Stomach (tissue), 9 donors: ENCODE measurements around the gene CKAP5. TPM values are rescaled to one million over a fixed set of nuclear protein-coding genes. Genes with fewer than 3 reads are reported as not detected.

Source experiments
- DNase-seq, 2 donors: peaks; one replicate each; pipeline versions ENCODE4 v3.0.0 to v3.0.0-alpha.2; 2013 to 2019
- H3K27ac ChIP-seq, 5 donors: fragments of 200-600 bp in 4 of 5; sonication (generic) in 4 of 5; one replicate each; pipeline ENCODE4 v1.5.1; 2013 to 2019; ENCODE audit warnings: mild to moderate bottlenecking in 1 of 5, moderate library complexity in 1 of 5
- H3K27me3 ChIP-seq, 3 donors: fragments of 200-600 bp; sonication (generic); one replicate each; pipeline ENCODE4 v1.5.1; 2017 to 2019; ENCODE audit warnings: mixed run types in 1 of 3
- H3K36me3 ChIP-seq, 4 donors: fragments of 200-600 bp; sonication (generic); 1 replicate in 3 of 4; 2 replicates in 1 of 4; pipeline ENCODE4 v1.5.1; 2016 to 2019
- H3K4me1 ChIP-seq, 4 donors: fragments of 200-600 bp; sonication (generic); one replicate each; pipeline ENCODE4 v1.5.1; 2016 to 2019
- H3K4me3 ChIP-seq, 4 donors: fragments of 200-600 bp; sonication (generic) in 3 of 4; one replicate each; pipeline ENCODE4 v1.5.1; 2016 to 2019; ENCODE audit warnings: mild to moderate bottlenecking in 1 of 4
- H3K9me3 ChIP-seq, 4 donors: fragments of 200-600 bp; sonication (generic); one replicate each; pipeline ENCODE4 v1.5.1; 2016 to 2019
- EP300 ChIP-seq: sonication (generic); formaldehyde crosslinking; IDR thresholded peaks from one replicate; pipeline ENCODE4 v1.6.1; 2017; ENCODE audit warnings: antibody characterized with exemption
- POLR2A ChIP-seq, 4 donors: fragments of 450-650 bp; IDR thresholded peaks; one replicate each; pipeline ENCODE4 v1.6.1; 2016; ENCODE audit warnings: antibody characterized with exemption in 4 of 4, control low read depth in 2 of 4, mild to moderate bottlenecking in 1 of 4, moderate library complexity in 1 of 4
- POLR2AphosphoS5 ChIP-seq, 3 donors: sonication (generic); formaldehyde crosslinking; IDR thresholded peaks; one replicate each; pipeline ENCODE4 v1.6.1; 2016; ENCODE audit warnings: antibody characterized with exemption in 3 of 3
- WGBS, 5 donors: extraction: QIAGEN DNeasy Blood & Tissue Kit in 3 of 5; methylation state at CpG; one replicate each; pipeline versions ENCODE4 v1.1.5 to v1.1.7; 2013 to 2018; 5-methylcytosine and 5-hydroxymethylcytosine counted together
- intact Hi-C: fragments of 100-400 bp; cut with DNase I; formaldehyde crosslinking; loops from one replicate; pipeline ENCODE4 v1.15.1; 2023; ENCODE audit warnings: low total_unique reads
- polyA plus RNA-seq, 3 donors: library from polyadenylated mRNA; stranded (reverse); fragments of 200-250 nt; gene quantifications; one replicate each; pipeline ENCODE4 v1.2.3, GENCODE V29; 2013
- total RNA-seq, 5 donors: library from RNA; depleted of rRNA; stranded (reverse); fragments of >200 nt; gene quantifications; one replicate each; pipeline versions ENCODE4 v1.1.0 to v1.2.3, GENCODE V29; 2014 to 2016
- TF ChIP-seq, protein P1 (sequence below), 7 experiments: fragments of 450-650 bp in 4 of 7; fragments of 200-600 bp in 3 of 7; sonication (generic) in 3 of 7; IDR thresholded peaks; one replicate each; pipeline ENCODE4 v1.5.1; 2016 to 2019; ENCODE audit warnings: antibody characterized with exemption in 7 of 7, control low read depth in 2 of 7, mild to moderate bottlenecking in 1 of 7
- donor health status: healthy with polysubstance abuse.
- donor health status: Bipolar disorder and iron deficiency.
- donor health status: healthy.

CKAP5 gene
- total and polyA plus RNA-seq, 8 donors, result 7.3 to 327 (median 45.8) TPM

DNA sequence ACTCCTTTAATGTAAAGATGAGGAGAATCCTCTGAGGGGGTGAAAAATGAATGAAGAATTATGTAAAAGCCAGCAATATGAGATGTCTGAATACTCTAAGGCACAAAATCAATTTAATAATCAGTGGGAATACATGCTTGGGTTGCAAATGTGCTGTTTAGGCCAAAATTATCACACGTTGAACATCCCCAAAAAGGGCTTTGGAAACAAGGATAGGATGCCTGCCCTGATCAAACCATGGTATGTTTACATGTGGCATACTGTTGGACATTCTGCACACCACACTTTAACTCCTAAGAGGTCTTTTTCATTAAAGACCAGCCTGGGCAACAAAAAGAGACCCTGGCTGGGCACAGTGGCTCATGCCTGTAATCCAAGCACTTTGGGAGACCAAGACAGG is 100.8 kb downstream of the CKAP5 start:
- H3K27ac ChIP-seq, result no peak overlapping the region
- H3K4me3 ChIP-seq, result no peak overlapping the region
- 81 to 91% (median 84%) methylated on average over 1 of the region's 1 CpG for WGBS, 5 donors
- TF ChIP-seq POLR2A (IDR thresholded peaks at IDR 0.05) (no peak), POLR2AphosphoS5 (IDR thresholded peaks at IDR 0.05) (no peak), EP300 (no peak)
- TF ChIP-seq, protein P1, sequence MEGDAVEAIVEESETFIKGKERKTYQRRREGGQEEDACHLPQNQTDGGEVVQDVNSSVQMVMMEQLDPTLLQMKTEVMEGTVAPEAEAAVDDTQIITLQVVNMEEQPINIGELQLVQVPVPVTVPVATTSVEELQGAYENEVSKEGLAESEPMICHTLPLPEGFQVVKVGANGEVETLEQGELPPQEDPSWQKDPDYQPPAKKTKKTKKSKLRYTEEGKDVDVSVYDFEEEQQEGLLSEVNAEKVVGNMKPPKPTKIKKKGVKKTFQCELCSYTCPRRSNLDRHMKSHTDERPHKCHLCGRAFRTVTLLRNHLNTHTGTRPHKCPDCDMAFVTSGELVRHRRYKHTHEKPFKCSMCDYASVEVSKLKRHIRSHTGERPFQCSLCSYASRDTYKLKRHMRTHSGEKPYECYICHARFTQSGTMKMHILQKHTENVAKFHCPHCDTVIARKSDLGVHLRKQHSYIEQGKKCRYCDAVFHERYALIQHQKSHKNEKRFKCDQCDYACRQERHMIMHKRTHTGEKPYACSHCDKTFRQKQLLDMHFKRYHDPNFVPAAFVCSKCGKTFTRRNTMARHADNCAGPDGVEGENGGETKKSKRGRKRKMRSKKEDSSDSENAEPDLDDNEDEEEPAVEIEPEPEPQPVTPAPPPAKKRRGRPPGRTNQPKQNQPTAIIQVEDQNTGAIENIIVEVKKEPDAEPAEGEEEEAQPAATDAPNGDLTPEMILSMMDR (IDR thresholded peaks at IDR 0.05), result no peak
- intact Hi-C loops, result no loop called here
- no peaks in the 10 kb centered on the region for H3K9me3 ChIP-seq
- H3K27me3 ChIP-seq, result no peaks in the 10 kb centered on the region
- H3K4me1 ChIP-seq, result no peaks in the 10 kb centered on the region
- DNase-seq, result no peak
- H3K36me3 ChIP-seq, result peaks cover 66 to 100% (median 94%) of the 10 kb centered on the region in 4 donors

DNA sequence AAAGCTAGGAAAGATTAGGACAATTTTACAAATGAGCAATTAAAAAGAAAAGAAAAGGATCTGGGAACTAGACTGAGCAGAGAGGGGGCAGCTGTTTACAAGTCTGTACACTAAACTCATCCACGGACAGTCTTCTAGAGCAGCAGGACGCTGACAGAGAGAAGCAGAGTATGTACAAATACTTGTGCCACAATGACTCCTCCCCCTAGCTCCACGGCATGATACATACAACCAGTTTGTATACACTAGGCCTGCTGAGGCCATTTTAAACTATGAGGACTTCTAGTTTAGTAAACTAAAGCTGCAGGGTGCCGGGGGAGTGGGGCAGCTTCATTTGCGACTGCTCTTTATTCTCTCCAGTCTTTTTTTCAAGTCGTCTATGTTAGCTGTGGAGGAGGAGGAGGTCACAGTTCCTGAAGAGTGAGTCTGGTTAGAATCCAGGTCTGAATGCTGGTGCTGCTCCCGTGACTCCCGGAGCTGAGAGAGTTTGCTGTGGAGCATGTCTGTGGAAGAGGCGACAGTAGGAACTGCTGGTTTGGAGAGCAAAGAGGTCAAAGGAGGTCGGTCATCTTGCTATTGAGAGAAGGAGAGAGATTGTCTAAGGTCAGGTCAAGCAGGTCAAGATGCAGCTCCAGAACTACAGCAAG is 102.3 kb downstream of the CKAP5 start:
- TF ChIP-seq EP300 (no peak), POLR2AphosphoS5 (IDR thresholded peaks at IDR 0.05) (no peak), POLR2A (IDR thresholded peaks at IDR 0.05) (no peak)
- TF ChIP-seq, protein P1 (IDR thresholded peaks at IDR 0.05), result no peak
- 68 to 73% (median 72%) methylated on average over 10 of the region's 10 CpGs for WGBS, 5 donors
- H3K36me3 ChIP-seq, result peaks cover 58 to 94% (median 79%) of the 10 kb centered on the region in 4 donors
- no peak for DNase-seq
- no peaks in the 10 kb centered on the region for H3K4me1 ChIP-seq
- no peak overlapping the region for H3K4me3 ChIP-seq
- H3K27ac ChIP-seq, result peak overlapping the region in 1 of 5 donors; percentile 52
- no peaks in the 10 kb centered on the region for H3K9me3 ChIP-seq
- intact Hi-C loops, result no loop called here
- no peaks in the 10 kb centered on the region for H3K27me3 ChIP-seq

DNA sequence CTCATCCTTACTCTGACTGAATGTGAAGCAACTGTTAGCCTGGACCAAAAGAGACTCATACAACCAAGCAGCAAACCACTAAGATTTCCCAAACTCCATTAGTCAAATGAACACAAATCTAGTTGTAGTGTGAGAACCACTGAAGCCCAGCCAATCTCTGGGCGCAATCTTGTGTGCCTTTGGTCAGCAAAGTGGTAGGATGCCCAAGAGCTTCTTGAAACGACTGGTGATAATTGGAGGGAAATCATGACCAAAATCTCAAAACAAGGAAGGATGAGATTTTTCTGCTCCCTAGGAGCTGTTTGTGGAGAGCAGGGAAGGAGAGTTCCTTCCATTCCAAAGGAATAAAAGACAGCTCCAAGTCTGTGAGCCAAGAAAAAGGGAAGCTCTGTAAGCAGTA is 103.0 kb downstream of the CKAP5 start:
- no peak for DNase-seq
- intact Hi-C loops, result no loop called here
- WGBS, 5 donors, result 64 to 93% (median 85%) methylated on average over 2 of the region's 2 CpGs

DNA sequence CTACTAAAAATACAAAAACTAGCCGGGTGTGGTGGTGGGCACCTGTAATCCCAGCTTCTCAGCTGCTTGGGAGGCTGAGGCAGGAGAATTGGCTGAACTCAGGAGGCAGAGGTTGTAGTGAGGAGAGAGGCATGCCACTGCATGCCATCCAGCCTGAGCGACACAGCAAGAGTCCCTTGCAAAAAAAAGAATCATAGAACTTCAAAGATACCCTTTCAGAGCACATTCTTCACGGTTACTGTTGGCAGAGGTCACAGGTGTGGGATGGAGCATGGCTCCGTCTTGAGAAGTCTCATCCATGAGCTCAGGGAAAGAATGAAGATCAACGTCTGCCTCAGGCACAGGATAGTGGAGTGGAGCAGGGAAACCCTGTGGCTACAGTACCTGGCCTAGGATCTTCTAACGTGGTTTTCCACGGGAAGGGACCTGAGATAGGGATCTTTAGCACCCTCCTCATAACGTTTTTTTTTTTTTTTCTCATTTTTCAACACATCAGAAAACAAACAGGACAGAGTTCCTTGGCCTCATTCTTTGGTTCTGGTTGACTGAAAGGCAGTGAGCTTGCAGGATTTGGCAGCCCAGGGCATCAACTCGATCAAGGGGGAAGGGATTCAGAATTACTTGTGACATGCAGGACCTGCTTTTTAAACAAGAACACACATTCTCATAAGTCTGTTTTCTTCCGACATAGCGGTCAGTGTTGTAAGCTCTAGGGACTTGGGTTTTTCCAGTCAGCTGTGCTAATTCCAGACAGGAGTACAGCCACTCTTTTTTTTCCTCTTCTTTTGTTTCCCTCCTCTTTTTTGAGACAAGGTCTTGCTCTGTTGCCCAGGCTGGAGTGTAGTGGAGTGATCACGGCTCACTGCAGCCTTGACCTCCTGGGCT is 104.2 kb downstream of the CKAP5 start:
- no peaks in the 10 kb centered on the region for H3K4me1 ChIP-seq
- 74 to 78% (median 76%) methylated on average over 12 of the region's 12 CpGs for WGBS, 5 donors
- no peak for DNase-seq
- no peak overlapping the region for H3K4me3 ChIP-seq
- peaks cover 44 to 74% (median 59%) of the 10 kb centered on the region in 4 donors for H3K36me3 ChIP-seq
- intact Hi-C loops, result no loop called here
- no peaks in the 10 kb centered on the region for H3K9me3 ChIP-seq
- no peaks in the 10 kb centered on the region for H3K27me3 ChIP-seq
- no peak for TF ChIP-seq EP300
- no peak for TF ChIP-seq POLR2A (IDR thresholded peaks at IDR 0.05)
- no peak for TF ChIP-seq POLR2AphosphoS5 (IDR thresholded peaks at IDR 0.05)
- TF ChIP-seq, protein P1 (IDR thresholded peaks at IDR 0.05), result no peak
- no peak overlapping the region for H3K27ac ChIP-seq

More for the DNA sequence above, 103.0 kb downstream of the CKAP5 start:
- H3K36me3 ChIP-seq, result peaks cover 55 to 86% (median 71%) of the 10 kb centered on the region in 4 donors
- peak overlapping the region in 3 of 5 donors; percentile 15 to 29 (median 15) for H3K27ac ChIP-seq
- no peaks in the 10 kb centered on the region for H3K9me3 ChIP-seq
- H3K27me3 ChIP-seq, result no peaks in the 10 kb centered on the region
- H3K4me1 ChIP-seq, result no peaks in the 10 kb centered on the region
- TF ChIP-seq POLR2A (IDR thresholded peaks at IDR 0.05) (no peak), POLR2AphosphoS5 (IDR thresholded peaks at IDR 0.05) (no peak), EP300 (no peak)
- TF ChIP-seq, protein P1 (IDR thresholded peaks at IDR 0.05), result no peak
- H3K4me3 ChIP-seq, result no peak overlapping the region
